RWPE2 (cell line): ENCODE data around the gene KLHL10.
A peak's percentile ranks its signal among the peaks of the same experiment; 100 is the strongest.

Experiments used
- ATAC-seq: fragments of 200-7000 bp; cut with Tn5 transposase; 3 replicates; pipeline ENCODE4 v1.9.1; 2021; ENCODE audit warnings: low read depth
- DNase-seq: peaks from one replicate; pipeline ENCODE4 v3.0.0-alpha.2; 2020; ENCODE audit warnings: low spot score
- H3K27ac ChIP-seq: fragments of 450-650 bp; 2 replicates; pipeline ENCODE4 v1.5.1; 2017; ENCODE audit warnings: mild to moderate bottlenecking; ENCODE audit not compliant: poor library complexity, severe bottlenecking
- H3K27me3 ChIP-seq: fragments of 250-450 bp; sonication (Bioruptor Pico); 2 replicates; pipeline ENCODE4 v1.5.1; 2021; ENCODE audit warnings: mild to moderate bottlenecking, moderate library complexity; ENCODE audit not compliant: insufficient read depth, poor library complexity, severe bottlenecking
- H3K36me3 ChIP-seq: fragments of 250-450 bp; sonication (Bioruptor Pico); 2 replicates; pipeline ENCODE4 v1.5.1; 2020; ENCODE audit warnings: low read depth, mild to moderate bottlenecking, moderate library complexity
- H3K4me1 ChIP-seq: fragments of 250-450 bp; sonication (Bioruptor Pico); 2 replicates; pipeline ENCODE4 v1.5.1; 2021; ENCODE audit warnings: mild to moderate bottlenecking, moderate library complexity; ENCODE audit not compliant: insufficient read depth, poor library complexity, severe bottlenecking
- H3K4me3 ChIP-seq: fragments of 250-450 bp; sonication (Bioruptor Pico); 2 replicates; pipeline ENCODE4 v1.5.1; 2021; ENCODE audit warnings: mild to moderate bottlenecking, moderate library complexity; ENCODE audit not compliant: severe bottlenecking
- H3K9me3 ChIP-seq: fragments of 250-450 bp; sonication (Bioruptor Pico); 2 replicates; pipeline ENCODE4 v1.5.1; 2021; ENCODE audit warnings: mild to moderate bottlenecking, moderate library complexity; ENCODE audit not compliant: severe bottlenecking
- CTCF ChIP-seq: fragments of 450-650 bp; IDR thresholded peaks from one replicate; pipeline ENCODE4 v1.5.1; 2017; ENCODE audit warnings: mild to moderate bottlenecking, moderate library complexity; ENCODE audit not compliant: poor library complexity, severe bottlenecking

KLHL10 gene

GRCh38 chr17:41880130-41880529 is 42.5 kb downstream of the KLHL10 start:
- Histone ChIP-seq H3K36me3 (peaks cover 81% of the 10 kb centered on the region), H3K4me1 (no peaks in the 10 kb centered on the region), H3K9me3 (no peaks in the 10 kb centered on the region), H3K4me3 (no peak overlapping the region), H3K27ac (no peak overlapping the region), H3K27me3 (no peaks in the 10 kb centered on the region)
- ATAC-seq, result no peak
- DNase-seq, result no peak
- no peak for TF ChIP-seq CTCF

GRCh38 chr17:41882756-41883155 is 45.1 kb downstream of the KLHL10 start:
- Histone ChIP-seq H3K4me3 (no peak overlapping the region), H3K9me3 (no peaks in the 10 kb centered on the region), H3K27ac (no peak overlapping the region), H3K36me3 (peaks cover 92% of the 10 kb centered on the region), H3K4me1 (no peaks in the 10 kb centered on the region), H3K27me3 (no peaks in the 10 kb centered on the region)
- no peak for DNase-seq
- TF ChIP-seq CTCF, result no peak
- ATAC-seq, result no peak

GRCh38 chr17:41885733-41886132 is 48.1 kb downstream of the KLHL10 start:
- no peaks in the 10 kb centered on the region for H3K27me3 ChIP-seq
- peak; percentile 33 for TF ChIP-seq CTCF
- ATAC-seq (no peak), DNase-seq (no peak)
- H3K36me3 ChIP-seq, result peaks cover 95% of the 10 kb centered on the region
- H3K27ac ChIP-seq, result no peak overlapping the region
- no peaks in the 10 kb centered on the region for H3K9me3 ChIP-seq
- H3K4me1 ChIP-seq, result no peaks in the 10 kb centered on the region
- no peak overlapping the region for H3K4me3 ChIP-seq

GRCh38 chr17:41888332-41888965 is 50.8 kb downstream of the KLHL10 start:
- H3K4me1 ChIP-seq, result no peaks in the 10 kb centered on the region
- TF ChIP-seq CTCF, result no peak
- H3K27ac ChIP-seq, result no peak overlapping the region
- no peak for DNase-seq
- no peak for ATAC-seq
- peaks cover 99% of the 10 kb centered on the region for H3K36me3 ChIP-seq
- H3K27me3 ChIP-seq, result no peaks in the 10 kb centered on the region
- no peak overlapping the region for H3K4me3 ChIP-seq
- no peaks in the 10 kb centered on the region for H3K9me3 ChIP-seq

- no peak overlapping the region for H3K27ac ChIP-seq
- H3K4me1 ChIP-seq, result no peaks in the 10 kb centered on the region
- DNase-seq (no peak), ATAC-seq (no peak)
- no peaks in the 10 kb centered on the region for H3K27me3 ChIP-seq
- H3K9me3 ChIP-seq, result no peaks in the 10 kb centered on the region
- no peak for TF ChIP-seq CTCF
- H3K4me3 ChIP-seq, result no peak overlapping the region
- peaks cover 93% of the 10 kb centered on the region for H3K36me3 ChIP-seq
Observed at GRCh38 chr17:41891135-41892020, 53.8 kb downstream of the KLHL10 start.
